Erythroblast (primary cell): Measurements from ENCODE around the gene RECQL.

Experiments used
- GATA1 ChIP-seq: IDR thresholded peaks from 2 replicates; pipeline ENCODE4 v1.6.1; 2011; ENCODE audit warnings: low read depth, mild to moderate bottlenecking, control low read depth, low read length, moderate library complexity
- POLR2A ChIP-seq: IDR thresholded peaks from 2 replicates; pipeline ENCODE4 v1.6.1; 2011; ENCODE audit warnings: mild to moderate bottlenecking, low read length

- TF ChIP-seq POLR2A (no peak), GATA1 (no peak)
These were observed 22.5 kb downstream of the RECQL start for GRCh38 chr12:21478756-21479455.
